Motor neuron (in vitro differentiated cells): Measurements from ENCODE around the gene UBL4A. TPM values are rescaled to one million over a fixed set of nuclear protein-coding genes. Genes with fewer than 3 reads are reported as not detected.
A peak's percentile ranks its signal among the peaks of the same experiment; 100 is the strongest.

Experiments
- ATAC-seq, 8 experiments: fragments of 200-7000 bp; cut with Tn5 transposase; replicated peaks in 6 of 8; 2 replicates each; pipeline ENCODE4 v1.8.0; 2021; ENCODE audit warnings: mild to moderate bottlenecking in 8 of 8, moderate library complexity in 8 of 8
- H3K27ac ChIP-seq, 2 donors: fragments of 250-450 bp; sonication (Bioruptor Pico); 2 replicates each; pipeline ENCODE4 v1.9.0; 2021; ENCODE audit warnings: antibody characterized with exemption in 2 of 2, mild to moderate bottlenecking in 2 of 2, moderate library complexity in 1 of 2
- H3K4me1 ChIP-seq, 2 donors: fragments of 250-450 bp; sonication (Bioruptor Pico); replicated peaks in 1 of 2; 2 replicates each; pipeline ENCODE4 v1.6.1; 2021; ENCODE audit warnings: antibody characterized with exemption in 2 of 2, mild to moderate bottlenecking in 2 of 2, moderate library complexity in 1 of 2
- H3K4me3 ChIP-seq, 5 donors: fragments of 250-450 bp; sonication (Bioruptor Pico); 2 replicates each; pipeline ENCODE4 v1.9.0; 2021; ENCODE audit warnings: antibody characterized with exemption in 5 of 5, mild to moderate bottlenecking in 5 of 5, moderate library complexity in 4 of 5
- WGBS, 10 experiments: fragments of 450-650 bp; shearing (Covaris generic); methylation state at CpG; one replicate each; pipeline ENCODE4 v1.0.0; 2022; 5-methylcytosine and 5-hydroxymethylcytosine counted together
- in situ Hi-C, 9 experiments: fragments of 400-800 bp; cut with MboI; loops; one replicate each; pipeline ENCODE4 v1.15.0; 2021; ENCODE audit warnings: low sequenced_read_pairs in 9 of 9, low pct_unique_long_range_greater_than_20kb in 2 of 9; ENCODE audit not compliant: unreplicated experiment in 9 of 9
- total RNA-seq, 8 experiments: library from RNA; unstranded; fragments of 300-600 nt; gene quantifications; 2 replicates each; pipeline versions ENCODE4 v1.2.3 to v1.2.4, GENCODE V29; 2022

Gene UBL4A
- total RNA-seq, 8 experiments from 2014 or later: 25.0 to 43.9 (median 30.1) TPM

DNA sequence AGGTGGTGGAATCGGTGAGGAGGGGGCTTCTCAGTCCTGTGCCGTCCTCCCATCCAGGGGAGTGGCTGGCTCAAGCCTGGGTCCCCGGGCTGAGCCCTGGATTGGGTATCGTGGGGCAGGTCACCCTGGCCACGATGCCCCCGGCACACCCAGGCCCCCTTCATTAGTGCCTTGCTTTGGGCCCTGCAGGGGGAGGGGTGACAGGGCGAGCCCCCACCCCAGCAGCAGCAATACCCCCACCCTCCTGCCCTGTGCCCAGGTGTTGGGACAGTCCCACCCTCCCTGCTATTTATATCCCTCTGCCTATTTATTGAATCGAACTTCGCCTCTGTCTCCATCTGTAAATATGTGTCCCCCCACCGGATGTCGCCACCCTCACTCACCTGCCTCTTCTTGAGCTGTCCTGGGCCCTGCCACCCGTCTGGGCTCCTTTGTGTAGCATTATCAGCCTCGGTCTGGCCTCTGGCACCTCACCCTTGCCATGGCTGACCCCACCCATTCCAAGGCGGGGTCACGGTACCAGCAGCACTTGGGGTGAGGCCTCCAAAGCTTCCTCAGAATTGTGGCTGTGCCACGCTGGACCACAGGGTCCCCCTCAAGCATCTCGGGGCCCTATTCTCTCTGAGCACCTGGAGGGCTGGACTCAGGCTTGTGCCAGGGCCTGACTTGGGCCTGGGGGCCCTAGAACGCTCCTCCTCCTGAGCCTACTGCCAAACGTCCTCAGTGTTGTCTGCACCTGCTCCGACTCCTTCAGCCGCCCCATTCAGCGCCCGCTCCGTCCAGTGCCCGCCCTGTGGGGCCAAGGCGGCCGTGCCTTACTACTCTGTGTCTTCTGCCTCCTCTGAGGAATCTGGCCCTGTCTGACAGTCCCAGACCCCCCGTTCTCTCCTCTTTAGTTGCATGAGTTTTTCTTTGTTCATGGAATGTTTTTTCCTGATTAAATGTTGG is 13.5 kb downstream of the UBL4A start:
- ATAC-seq: peak in 3 of 8 experiments; percentile 15 to 26 (median 20)
- WGBS, 10 experiments: 40 to 80% (median 62%) methylated on average over 1 to 7 of the region's 28 CpGs; no CpG with 5 or more reads in 7 of the 10 experiments
- Histone ChIP-seq H3K27ac (no peak overlapping the region), H3K4me1 (peaks cover 3 to 4% of the 10 kb centered on the region in 2 donors), H3K4me3 (no peak overlapping the region)
- in situ Hi-C loops: no loop called here

DNA sequence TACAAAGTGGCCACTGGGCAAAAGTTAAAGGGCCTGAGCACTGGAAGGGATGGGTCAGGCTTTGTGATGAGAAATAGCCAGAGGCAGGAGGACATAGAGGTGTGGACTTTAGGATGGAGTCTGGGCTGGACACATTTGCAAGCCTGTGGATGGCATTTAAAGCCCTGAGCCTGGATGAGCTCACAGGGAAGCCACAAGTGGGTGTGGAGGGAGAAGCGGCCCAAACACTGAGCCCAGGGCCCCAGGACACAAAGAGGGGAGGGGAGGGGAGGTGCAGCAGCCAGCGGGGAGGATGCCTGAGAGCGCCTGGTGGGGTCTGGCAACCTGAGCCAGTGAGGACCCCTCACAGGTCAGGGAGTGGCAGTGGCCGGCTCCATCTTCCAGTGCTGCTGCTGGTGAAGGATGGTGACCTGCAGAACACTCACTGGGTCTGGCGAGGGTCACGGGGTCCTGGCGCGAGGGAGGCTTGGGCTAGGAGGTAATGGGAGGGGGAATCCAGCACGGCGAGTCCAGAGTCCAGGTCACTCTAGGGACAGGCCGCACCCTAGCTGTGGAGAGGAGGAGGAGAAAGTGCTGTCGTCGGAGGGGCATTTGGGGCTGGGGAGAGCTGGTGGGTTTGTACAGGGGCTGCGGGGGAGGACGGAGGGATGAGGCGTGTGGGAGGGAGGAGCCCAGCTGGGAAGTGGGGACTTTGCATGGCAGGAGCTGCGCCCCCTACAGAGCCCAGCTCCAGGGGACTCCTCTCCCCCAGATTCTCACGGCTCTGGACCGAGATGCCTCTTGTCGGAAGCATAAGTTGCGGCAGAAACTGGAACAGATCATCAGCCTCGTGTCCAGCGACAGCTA is 14.4 kb downstream of the UBL4A start:
- WGBS, 10 experiments: no CpG with 5 or more reads among the region's 23 CpGs
- no peak overlapping the region for H3K4me3 ChIP-seq
- H3K27ac ChIP-seq: no peak overlapping the region
- ATAC-seq: peak in 5 of 8 experiments; percentile 6 to 87 (median 19)
- in situ Hi-C loops: no loop called here
- no peaks in the 10 kb centered on the region for H3K4me1 ChIP-seq

DNA sequence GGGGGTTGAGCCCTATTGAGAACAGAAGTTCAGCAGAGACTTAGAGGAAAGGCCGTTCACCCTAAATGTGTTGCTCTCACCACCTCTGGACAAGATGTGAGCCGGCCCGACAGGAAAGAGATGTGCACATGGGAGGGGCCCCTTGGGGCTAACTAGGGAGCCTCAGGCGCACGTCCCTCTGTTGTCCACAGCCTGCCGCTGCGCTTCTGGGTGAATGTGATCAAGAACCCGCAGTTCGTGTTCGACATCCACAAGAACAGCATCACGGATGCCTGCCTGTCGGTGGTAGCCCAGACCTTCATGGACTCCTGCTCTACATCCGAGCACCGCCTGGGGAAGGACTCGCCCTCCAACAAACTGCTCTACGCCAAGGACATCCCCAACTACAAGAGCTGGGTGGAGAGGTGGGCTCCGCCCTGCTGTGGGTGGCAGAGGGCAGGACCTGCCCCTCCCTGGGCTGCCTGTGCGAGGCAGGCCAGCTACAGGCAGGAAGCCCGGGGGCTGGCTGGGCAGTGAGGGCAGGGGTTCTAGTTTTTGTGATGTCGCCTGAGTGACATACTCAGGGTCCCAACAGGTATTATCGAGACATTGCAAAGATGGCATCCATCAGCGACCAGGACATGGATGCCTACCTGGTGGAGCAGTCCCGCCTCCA is 15.4 kb downstream of the UBL4A start:
- WGBS, 10 experiments: 60 to 80% methylated on average over 1 of the region's 23 CpGs; no CpG with 5 or more reads in 8 of the 10 experiments
- in situ Hi-C loops: no loop called here
- no peak for ATAC-seq
- H3K27ac ChIP-seq: no peak overlapping the region
- no peak overlapping the region for H3K4me3 ChIP-seq
- H3K4me1 ChIP-seq: no peaks in the 10 kb centered on the region

DNA sequence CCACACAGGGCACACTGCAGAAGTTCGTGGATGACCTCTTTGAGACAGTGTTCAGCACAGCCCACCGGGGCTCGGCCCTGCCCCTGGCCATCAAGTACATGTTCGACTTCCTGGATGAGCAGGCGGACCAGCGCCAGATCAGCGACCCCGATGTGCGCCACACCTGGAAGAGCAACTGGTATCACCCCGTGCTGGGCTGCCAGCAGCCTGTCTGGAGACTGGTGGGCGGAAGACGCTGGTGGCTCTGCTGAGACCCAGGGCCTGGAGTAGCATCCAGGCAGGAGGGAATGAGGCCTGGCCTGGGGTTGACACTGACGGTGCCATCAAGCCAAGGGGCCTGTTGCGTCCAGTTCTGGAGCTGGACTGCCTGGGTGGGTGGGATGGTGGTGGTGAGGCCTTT is 16.0 kb downstream of the UBL4A start:
- in situ Hi-C loops: no loop called here
- H3K27ac ChIP-seq: no peak overlapping the region
- no peaks in the 10 kb centered on the region for H3K4me1 ChIP-seq
- ATAC-seq: no peak
- no peak overlapping the region for H3K4me3 ChIP-seq
- WGBS, 10 experiments: 95% methylated on average over 4 of the region's 14 CpGs; no CpG with 5 or more reads in 9 of the 10 experiments

DNA sequence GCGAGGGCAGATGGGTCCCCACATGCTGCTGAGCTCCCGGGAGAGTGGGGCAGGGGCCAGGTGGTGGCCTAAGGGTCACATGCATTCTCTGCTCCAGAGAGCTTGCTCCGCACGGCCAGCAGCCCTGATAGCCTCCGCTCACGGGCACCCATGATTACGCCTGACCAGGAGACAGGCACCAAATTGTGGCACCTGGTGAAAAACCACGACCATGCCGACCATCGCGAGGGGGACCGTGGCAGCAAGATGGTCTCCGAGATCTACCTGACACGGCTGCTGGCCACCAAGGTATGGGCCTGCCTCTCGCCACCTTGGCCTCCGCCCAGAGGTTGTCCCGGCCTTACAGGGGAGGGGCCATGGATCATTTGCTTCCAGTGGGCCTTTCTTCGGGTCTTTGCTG is 16.5 kb downstream of the UBL4A start:
- in situ Hi-C loops: no loop called here
- H3K4me3 ChIP-seq: no peak overlapping the region
- no peaks in the 10 kb centered on the region for H3K4me1 ChIP-seq
- 85 to 91% methylated on average over 4 to 7 of the region's 18 CpGs; no CpG with 5 or more reads in 8 of the 10 experiments for WGBS, 10 experiments
- ATAC-seq: no peak
- no peak overlapping the region for H3K27ac ChIP-seq

DNA sequence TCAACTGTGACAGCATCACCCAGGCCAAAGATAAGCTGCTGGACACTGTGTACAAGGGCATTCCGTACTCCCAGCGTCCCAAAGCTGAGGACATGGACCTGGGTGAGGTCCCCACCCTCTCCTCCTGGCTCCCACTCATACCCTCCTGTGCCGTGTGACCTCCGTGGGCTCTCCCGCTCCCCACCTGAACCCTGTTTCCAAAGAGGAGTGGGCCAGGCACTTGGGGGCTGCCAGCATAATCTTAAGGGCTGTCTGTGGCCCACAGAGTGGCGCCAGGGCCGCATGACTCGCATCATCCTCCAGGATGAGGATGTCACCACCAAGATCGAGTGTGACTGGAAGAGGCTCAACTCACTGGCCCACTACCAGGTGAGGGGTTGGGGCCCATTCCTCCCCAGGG is 17.3 kb downstream of the UBL4A start:
- Histone ChIP-seq H3K4me3 (no peak overlapping the region), H3K4me1 (no peaks in the 10 kb centered on the region)

DNA sequence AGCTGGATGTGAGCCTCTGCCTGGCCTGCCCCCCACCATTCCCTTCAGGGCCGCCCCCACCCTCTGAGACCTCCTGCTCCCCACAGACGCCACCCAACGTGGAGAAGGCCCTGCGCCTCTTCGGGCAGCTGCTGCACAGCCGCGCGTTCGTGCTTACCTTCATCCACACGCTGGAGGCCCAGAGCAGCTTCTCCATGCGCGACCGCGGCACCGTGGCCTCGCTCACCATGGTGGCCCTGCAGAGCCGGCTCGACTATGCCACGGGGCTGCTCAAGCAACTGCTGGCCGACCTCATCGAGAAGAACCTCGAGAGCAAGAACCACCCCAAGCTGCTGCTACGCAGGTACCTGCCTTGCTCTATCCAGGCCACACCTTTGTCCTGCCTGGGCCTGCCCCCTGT is 18.2 kb downstream of the UBL4A start:
- ATAC-seq: no peak
- Histone ChIP-seq H3K27ac (no peak overlapping the region), H3K4me1 (no peaks in the 10 kb centered on the region), H3K4me3 (no peak overlapping the region)
- in situ Hi-C loops: no loop called here
- WGBS, 10 experiments: no CpG with 5 or more reads among the region's 23 CpGs

More for the DNA sequence above, 17.3 kb downstream of the UBL4A start:
- WGBS, 10 experiments: 100% methylated on average over 1 of the region's 9 CpGs; no CpG with 5 or more reads in 9 of the 10 experiments
- ATAC-seq: no peak
- in situ Hi-C loops: no loop called here
- H3K27ac ChIP-seq: no peak overlapping the region

DNA sequence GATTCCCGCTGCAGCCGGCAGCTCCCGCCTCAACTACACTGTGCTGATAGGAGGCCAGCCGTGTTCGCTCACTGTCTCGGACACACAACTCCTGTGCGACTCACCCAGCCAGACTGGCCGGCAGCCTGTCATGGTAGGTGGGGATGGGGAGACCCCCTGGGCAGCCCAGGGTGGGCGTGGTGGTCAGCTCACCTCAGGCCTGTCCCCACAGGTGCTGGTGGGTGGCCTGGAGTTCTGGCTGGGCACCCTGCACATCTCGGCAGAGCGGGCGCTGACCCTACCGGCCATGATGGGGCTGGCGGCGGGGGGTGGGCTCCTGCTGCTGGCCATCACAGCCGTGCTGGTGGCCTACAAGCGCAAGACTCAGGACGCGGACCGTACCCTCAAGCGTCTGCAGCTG is 18.9 kb downstream of the UBL4A start:
- no peak overlapping the region for H3K4me3 ChIP-seq
- no peaks in the 10 kb centered on the region for H3K4me1 ChIP-seq
- no CpG with 5 or more reads among the region's 21 CpGs for WGBS, 10 experiments
- in situ Hi-C loops: no loop called here
- no peak overlapping the region for H3K27ac ChIP-seq
- no peak for ATAC-seq

DNA sequence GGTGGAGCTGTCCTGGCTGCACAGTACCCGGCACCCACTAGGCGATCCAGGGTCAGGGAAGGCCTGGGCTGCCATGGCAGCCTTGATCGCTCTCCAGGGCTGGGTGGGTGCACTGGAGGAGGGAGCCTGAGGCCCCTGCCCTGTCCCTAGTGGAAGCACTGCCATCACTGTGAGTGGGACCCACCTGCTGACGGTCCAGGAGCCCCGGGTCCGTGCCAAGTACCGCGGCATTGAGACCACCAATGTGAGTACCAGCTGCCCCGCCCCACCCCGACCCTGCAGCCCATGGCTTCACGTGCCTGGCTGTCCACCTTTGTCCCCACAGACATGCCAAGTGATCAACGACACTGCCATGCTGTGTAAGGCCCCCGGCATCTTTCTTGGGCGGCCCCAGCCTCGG is 19.5 kb downstream of the UBL4A start:
- in situ Hi-C loops: no loop called here
- ATAC-seq: no peak
- Histone ChIP-seq H3K4me1 (peaks cover 0 to 2% of the 10 kb centered on the region in 2 donors), H3K4me3 (no peak overlapping the region), H3K27ac (no peak overlapping the region)
- WGBS, 10 experiments: 96% methylated on average over 5 of the region's 15 CpGs; no CpG with 5 or more reads in 9 of the 10 experiments

DNA sequence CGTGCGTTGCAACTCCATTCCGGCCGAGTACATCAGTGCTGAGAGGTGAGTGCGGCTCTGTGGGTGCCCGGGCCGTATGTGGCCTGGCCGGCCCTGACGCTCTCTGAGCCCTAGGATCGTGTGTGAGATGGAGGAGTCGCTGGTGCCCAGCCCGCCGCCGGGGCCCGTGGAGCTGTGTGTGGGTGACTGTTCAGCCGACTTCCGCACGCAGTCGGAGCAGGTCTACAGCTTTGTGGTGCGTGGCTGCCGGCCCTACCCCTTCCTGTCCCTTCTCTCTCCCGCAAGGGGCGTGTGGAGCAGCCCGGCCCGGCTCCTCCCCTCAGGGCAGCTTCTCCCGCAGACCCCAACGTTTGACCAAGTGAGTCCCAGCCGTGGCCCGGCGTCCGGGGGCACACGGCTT is 20.4 kb downstream of the UBL4A start:
- ATAC-seq: no peak
- in situ Hi-C loops: no loop called here
- Histone ChIP-seq H3K4me3 (no peak overlapping the region), H3K27ac (no peak overlapping the region), H3K4me1 (peaks cover 0 to 3% of the 10 kb centered on the region in 2 donors)
- 100% methylated on average over 3 of the region's 32 CpGs; no CpG with 5 or more reads in 9 of the 10 experiments for WGBS, 10 experiments

DNA sequence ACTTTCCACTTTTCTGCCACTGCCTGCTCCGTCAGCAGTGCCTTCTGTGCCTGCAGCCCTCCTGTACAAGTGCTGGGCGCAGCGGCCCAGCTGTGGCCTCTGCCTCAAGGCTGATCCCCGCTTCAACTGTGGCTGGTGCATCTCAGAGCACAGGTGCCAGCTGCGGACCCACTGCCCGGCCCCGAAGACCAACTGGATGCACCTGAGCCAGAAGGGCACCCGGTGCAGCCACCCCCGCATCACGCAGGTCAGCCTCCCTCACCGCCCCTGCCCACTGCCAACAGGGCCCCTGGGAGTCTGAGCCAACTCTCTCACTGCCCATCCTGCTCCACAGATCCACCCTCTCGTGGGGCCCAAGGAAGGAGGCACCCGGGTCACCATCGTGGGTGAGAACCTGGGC is 20.8 kb downstream of the UBL4A start:
- no peak overlapping the region for H3K4me3 ChIP-seq
- H3K4me1 ChIP-seq: peaks cover 1 to 3% of the 10 kb centered on the region in 2 donors
- WGBS, 10 experiments: 67 to 93% methylated on average over 3 to 8 of the region's 14 CpGs; no CpG with 5 or more reads in 8 of the 10 experiments
- no peak overlapping the region for H3K27ac ChIP-seq
- no peak for ATAC-seq
- in situ Hi-C loops: no loop called here

DNA sequence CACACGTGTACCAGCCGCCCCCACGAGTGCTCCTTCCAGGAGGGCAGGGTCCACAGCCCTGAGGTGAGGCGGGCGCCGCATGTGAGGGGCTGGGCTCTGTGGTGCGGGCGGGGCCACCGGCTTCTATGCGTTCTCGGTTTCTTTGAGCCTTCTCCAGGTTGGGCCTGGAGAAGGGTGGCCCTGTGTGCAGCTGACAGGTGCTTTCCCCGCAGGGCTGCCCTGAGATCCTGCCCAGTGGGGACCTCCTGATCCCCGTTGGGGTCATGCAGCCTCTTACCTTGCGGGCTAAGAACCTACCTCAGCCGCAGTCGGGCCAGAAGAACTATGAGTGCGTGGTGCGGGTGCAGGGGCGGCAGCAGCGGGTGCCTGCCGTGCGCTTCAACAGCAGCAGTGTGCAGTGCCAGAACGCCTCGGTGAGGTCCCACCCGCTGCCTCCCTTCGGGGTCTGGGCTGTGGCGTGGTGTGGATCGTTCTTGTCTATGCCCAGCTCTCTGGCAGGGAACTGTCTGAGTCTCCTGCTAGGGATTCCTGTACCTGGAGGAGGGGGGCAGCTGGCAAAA is 21.5 kb downstream of the UBL4A start:
- peaks cover 7% of the 10 kb centered on the region in 2 donors for H3K4me1 ChIP-seq
- H3K4me3 ChIP-seq: no peak overlapping the region
- in situ Hi-C loops: no loop called here
- no peak overlapping the region for H3K27ac ChIP-seq
- no peak for ATAC-seq
- WGBS, 10 experiments: 76 to 93% methylated on average over 3 to 8 of the region's 28 CpGs; no CpG with 5 or more reads in 8 of the 10 experiments
